ENCODE measurements around the gene RAD51. TPM values are rescaled to one million over a fixed set of nuclear protein-coding genes. Genes with fewer than 3 reads are reported as not detected.

The RAD51 gene
- total and polyA plus RNA-seq, 8 donors, result 0.58 to 3.5 (median 2.0) TPM; not detected in 2

- peaks cover 3 to 42% (median 33%) of the 10 kb centered on the region in 4 donors for H3K36me3 ChIP-seq
- no peak overlapping the region for H3K4me3 ChIP-seq
- TF ChIP-seq CTCF (IDR thresholded peaks at IDR 0.05) (no peak), POLR2AphosphoS5 (IDR thresholded peaks at IDR 0.05) (no peak), EP300 (IDR thresholded peaks at IDR 0.05) (no peak)
- no peaks in the 10 kb centered on the region for H3K9me3 ChIP-seq
- peaks cover 66 to 87% (median 85%) of the 10 kb centered on the region in 4 donors for H3K4me1 ChIP-seq
- no peaks in the 10 kb centered on the region for H3K27me3 ChIP-seq
- no peak for DNase-seq
- 85 to 90% (median 87%) methylated on average over 28 to 32 of the region's 32 CpGs for WGBS, 5 donors
- peak overlapping the region in 2 of 5 donors; percentile 86 to 93 for H3K27ac ChIP-seq
- intact Hi-C loops (cut with DNase I; ENCODE audit: low total_unique reads), result no loop called here
Observed at GRCh38 chr15:40766906-40767837, 72.2 kb downstream of the RAD51 start.

GRCh38 chr15:40767838-40768500, 73.0 kb downstream of the RAD51 start:
- intact Hi-C loops (cut with DNase I; ENCODE audit: low total_unique reads), result no loop called here

GRCh38 chr15:40768521-40769273, 73.7 kb downstream of the RAD51 start:
- Histone ChIP-seq H3K4me1 (peaks cover 53 to 75% (median 70%) of the 10 kb centered on the region in 4 donors), H3K27me3 (no peaks in the 10 kb centered on the region), H3K9me3 (no peaks in the 10 kb centered on the region), H3K36me3 (peaks cover 13 to 57% (median 48%) of the 10 kb centered on the region in 4 donors), H3K4me3 (peak overlapping the region in 1 of 4 donors; percentile 16), H3K27ac (peak overlapping the region; percentile 47 to 91 (median 77))
- 29 to 52% (median 35%) methylated on average over 20 to 21 of the region's 21 CpGs for WGBS, 5 donors
- peak; percentile 53 to 66 for DNase-seq
- intact Hi-C loops (cut with DNase I; ENCODE audit: low total_unique reads), result no loop called here
- TF ChIP-seq POLR2AphosphoS5 (IDR thresholded peaks at IDR 0.05) (peak in 2 of 3 donors; percentile 17 to 73), CTCF (IDR thresholded peaks at IDR 0.05) (no peak)

More at GRCh38 chr15:40767838-40768500, 73.0 kb downstream of the RAD51 start:
- WGBS, 5 donors, result 75 to 88% (median 84%) methylated on average over 27 to 29 of the region's 29 CpGs
- DNase-seq, result no peak
- H3K9me3 ChIP-seq, result no peaks in the 10 kb centered on the region
- no peak overlapping the region for H3K4me3 ChIP-seq
- no peaks in the 10 kb centered on the region for H3K27me3 ChIP-seq
- H3K27ac ChIP-seq, result peak overlapping the region; percentile 41 to 91 (median 75)
- peaks cover 60 to 83% (median 78%) of the 10 kb centered on the region in 4 donors for H3K4me1 ChIP-seq
- peaks cover 7 to 50% (median 41%) of the 10 kb centered on the region in 4 donors for H3K36me3 ChIP-seq
- TF ChIP-seq POLR2A (IDR thresholded peaks at IDR 0.05), result no peak
- TF ChIP-seq CTCF (IDR thresholded peaks at IDR 0.05), result no peak
- no peak for TF ChIP-seq EP300 (IDR thresholded peaks at IDR 0.05)
- TF ChIP-seq POLR2AphosphoS5 (IDR thresholded peaks at IDR 0.05), result no peak
